A673 (cell line): ENCODE results near the gene PATL1.

ENCODE experiments used
- CTCF ChIP-seq: fragments of 300-800, 200-600 bp; sonication (generic); conservative IDR thresholded peaks from 2 replicates; pipeline ENCODE4 v1.5.1; 2017; ENCODE audit warnings: low read depth, mild to moderate bottlenecking, antibody characterized with exemption, low read length, moderate library complexity, mixed read lengths
- EZH2 ChIP-seq: fragments of 200-600 bp; sonication (generic); IDR thresholded peaks from 2 replicates; pipeline ENCODE4 v1.6.1; 2017; ENCODE audit warnings: borderline replicate concordance, low read depth, mild to moderate bottlenecking, mixed read lengths, antibody characterized with exemption, low read length; ENCODE audit not compliant: poor library complexity, severe bottlenecking

GRCh38 chr11:59666969-59667368 lies 1.9 kb downstream of the PATL1 start:
- no peak for TF ChIP-seq CTCF
- no peak for TF ChIP-seq EZH2
